Osteoblast (primary cell): ENCODE data around the gene RYR2. TPM values are rescaled to one million over a fixed set of nuclear protein-coding genes. Genes with fewer than 3 reads are reported as not detected.

ENCODE experiments used
- DNase-seq: peaks from one replicate; pipeline ENCODE4 v3.0.0; 2011; ENCODE audit warnings: low spot score, mixed read lengths; ENCODE audit not compliant: insufficient read length; ENCODE audit errors: missing footprints
- H2AFZ ChIP-seq: 2 replicates; pipeline ENCODE4 v1.6.0; 2011; ENCODE audit warnings: mild to moderate bottlenecking, low read length
- H3K27ac ChIP-seq: 2 replicates; pipeline ENCODE4 v1.5.1; 2011; ENCODE audit warnings: mild to moderate bottlenecking, low read depth, low read length, moderate library complexity
- H3K27me3 ChIP-seq: 2 replicates; pipeline ENCODE4 v1.6.0; 2012; ENCODE audit warnings: mild to moderate bottlenecking, control low read depth, inconsistent platforms, low read length, moderate library complexity; ENCODE audit not compliant: insufficient read depth
- H3K36me3 ChIP-seq: 2 replicates; pipeline ENCODE4 v1.5.1; 2011; ENCODE audit warnings: mild to moderate bottlenecking, low read length, control low read depth, moderate library complexity; ENCODE audit not compliant: insufficient read depth
- H3K4me1 ChIP-seq: 2 replicates; pipeline ENCODE4 v1.5.1; 2011; ENCODE audit warnings: mild to moderate bottlenecking, low read length, control low read depth, moderate library complexity; ENCODE audit not compliant: insufficient read depth
- H3K4me2 ChIP-seq: 2 replicates; pipeline ENCODE4 v1.6.0; 2011; ENCODE audit warnings: mild to moderate bottlenecking, low read length; ENCODE audit not compliant: insufficient read depth
- H3K4me3 ChIP-seq: fragments of 200-600 bp; sonication (generic); 3 replicates; pipeline ENCODE4 v1.5.1; 2012; ENCODE audit warnings: mild to moderate bottlenecking, low read length, inconsistent platforms; ENCODE audit not compliant: insufficient read depth
- H3K79me2 ChIP-seq: 2 replicates; pipeline ENCODE4 v1.6.0; 2012; ENCODE audit warnings: mild to moderate bottlenecking, low read length, control low read depth, inconsistent platforms; ENCODE audit not compliant: insufficient read depth
- H3K9me3 ChIP-seq: 2 replicates; pipeline ENCODE4 v1.5.1; 2011; ENCODE audit warnings: low read depth, low read length, control low read depth
- H4K20me1 ChIP-seq: 2 replicates; pipeline ENCODE4 v1.6.0; 2012; ENCODE audit warnings: mild to moderate bottlenecking, low read length, control low read depth; ENCODE audit not compliant: insufficient read depth
- total RNA-seq: library from RNA; depleted of rRNA; stranded (reverse); fragments of >200 nt; gene quantifications from 2 replicates; pipeline ENCODE4 v1.2.3, GENCODE V29; 2012
- TF ChIP-seq, protein P1 (sequence below): IDR thresholded peaks from 2 replicates; pipeline ENCODE4 v1.5.1; 2011; ENCODE audit warnings: mild to moderate bottlenecking, low read depth, low read length, moderate library complexity; ENCODE audit errors: extremely low read depth

Gene RYR2
- total RNA-seq, 1 donor, result not detected

DNA sequence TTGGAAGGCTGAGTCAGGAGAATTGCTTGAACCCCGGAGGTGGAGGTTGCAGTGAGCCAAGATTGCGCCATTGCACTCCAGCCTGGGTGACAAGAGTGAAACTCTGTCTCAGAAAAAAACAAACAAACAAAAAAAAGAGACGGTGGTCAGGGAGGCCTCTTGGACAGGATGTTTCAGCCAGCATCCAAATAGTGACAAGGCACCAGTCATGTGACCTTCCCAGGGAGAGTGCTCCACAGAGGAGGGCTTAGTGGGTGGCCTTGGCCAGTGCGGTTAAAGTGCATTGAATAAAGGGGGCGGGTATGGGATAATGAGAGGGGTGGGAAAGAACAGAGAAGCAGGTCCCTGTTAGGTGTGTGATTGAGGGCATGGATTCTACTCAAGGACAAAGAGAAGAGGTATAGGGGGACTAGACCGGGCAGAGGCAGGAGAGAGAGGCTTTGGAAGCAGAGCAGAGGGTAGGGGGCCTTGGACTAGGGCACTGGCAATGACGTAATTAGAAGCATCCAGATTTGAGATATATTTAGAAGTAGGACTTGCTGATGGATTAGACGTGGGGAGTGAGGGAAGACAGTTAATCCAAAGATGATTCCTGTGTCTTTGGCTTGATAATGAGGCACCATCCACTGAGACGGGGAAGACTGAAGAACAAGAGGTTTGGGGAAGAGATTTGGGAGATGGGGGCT, 12.0 kb upstream of the RYR2 start:
- Histone ChIP-seq H3K27ac (no peak overlapping the region), H4K20me1 (no peaks in the 10 kb centered on the region), H3K4me2 (no peak overlapping the region), H3K36me3 (no peaks in the 10 kb centered on the region), H3K4me1 (no peaks in the 10 kb centered on the region), H3K4me3 (no peak overlapping the region), H3K27me3 (no peaks in the 10 kb centered on the region), H3K79me2 (no peaks in the 10 kb centered on the region), H3K9me3 (peaks cover 5% of the 10 kb centered on the region), H2AFZ (no peak overlapping the region)
- DNase-seq, result no peak
- TF ChIP-seq, protein P1, sequence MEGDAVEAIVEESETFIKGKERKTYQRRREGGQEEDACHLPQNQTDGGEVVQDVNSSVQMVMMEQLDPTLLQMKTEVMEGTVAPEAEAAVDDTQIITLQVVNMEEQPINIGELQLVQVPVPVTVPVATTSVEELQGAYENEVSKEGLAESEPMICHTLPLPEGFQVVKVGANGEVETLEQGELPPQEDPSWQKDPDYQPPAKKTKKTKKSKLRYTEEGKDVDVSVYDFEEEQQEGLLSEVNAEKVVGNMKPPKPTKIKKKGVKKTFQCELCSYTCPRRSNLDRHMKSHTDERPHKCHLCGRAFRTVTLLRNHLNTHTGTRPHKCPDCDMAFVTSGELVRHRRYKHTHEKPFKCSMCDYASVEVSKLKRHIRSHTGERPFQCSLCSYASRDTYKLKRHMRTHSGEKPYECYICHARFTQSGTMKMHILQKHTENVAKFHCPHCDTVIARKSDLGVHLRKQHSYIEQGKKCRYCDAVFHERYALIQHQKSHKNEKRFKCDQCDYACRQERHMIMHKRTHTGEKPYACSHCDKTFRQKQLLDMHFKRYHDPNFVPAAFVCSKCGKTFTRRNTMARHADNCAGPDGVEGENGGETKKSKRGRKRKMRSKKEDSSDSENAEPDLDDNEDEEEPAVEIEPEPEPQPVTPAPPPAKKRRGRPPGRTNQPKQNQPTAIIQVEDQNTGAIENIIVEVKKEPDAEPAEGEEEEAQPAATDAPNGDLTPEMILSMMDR, result no peak

DNA sequence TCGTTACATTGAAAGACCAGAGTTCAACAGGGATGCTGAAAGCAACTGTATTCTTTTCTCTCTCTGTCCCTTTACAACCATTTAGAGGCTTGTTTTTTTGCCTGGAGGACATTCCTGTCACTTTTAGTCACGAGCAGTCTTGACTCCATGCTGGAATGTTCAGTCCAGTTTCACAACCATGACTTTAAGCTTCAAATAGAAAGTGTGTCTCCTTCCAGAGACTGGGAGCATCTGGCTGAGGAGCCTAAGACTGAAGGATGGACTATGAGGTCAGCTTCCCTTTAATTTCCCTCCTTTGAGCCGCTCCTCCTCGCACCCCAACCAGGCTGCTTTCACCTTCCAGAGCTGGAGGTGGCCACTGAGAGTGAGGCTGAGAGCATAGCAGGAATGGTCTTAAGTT, 10.5 kb upstream of the RYR2 start:
- H4K20me1 ChIP-seq, result no peaks in the 10 kb centered on the region
- TF ChIP-seq, protein P1, result no peak
- no peaks in the 10 kb centered on the region for H3K27me3 ChIP-seq
- H3K4me3 ChIP-seq, result no peak overlapping the region
- no peaks in the 10 kb centered on the region for H3K4me1 ChIP-seq
- H3K36me3 ChIP-seq, result no peaks in the 10 kb centered on the region
- no peak overlapping the region for H3K4me2 ChIP-seq
- DNase-seq, result no peak
- no peaks in the 10 kb centered on the region for H3K79me2 ChIP-seq
- H2AFZ ChIP-seq, result no peak overlapping the region
- peaks cover 7% of the 10 kb centered on the region for H3K9me3 ChIP-seq
- no peak overlapping the region for H3K27ac ChIP-seq

DNA sequence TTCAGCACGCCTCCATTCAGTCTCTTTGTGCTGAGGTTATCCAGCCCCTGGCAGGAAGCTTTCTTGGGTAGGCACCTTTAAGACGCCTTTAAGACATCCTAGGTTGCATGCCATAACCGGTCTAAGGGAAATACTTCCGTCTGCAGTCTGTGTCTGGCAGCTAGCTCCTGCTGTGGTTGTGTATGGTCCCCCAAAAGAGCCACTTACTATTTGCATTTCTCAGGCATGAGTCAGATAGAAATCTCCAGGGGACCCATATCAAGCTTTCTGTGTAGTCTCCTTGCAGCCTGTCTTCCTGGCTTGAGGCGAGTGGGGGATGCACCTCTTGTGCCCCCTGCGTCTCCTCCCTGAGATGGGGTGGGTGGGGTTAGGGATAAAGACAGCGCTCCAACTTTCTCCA, 10.0 kb upstream of the RYR2 start:
- Histone ChIP-seq H4K20me1 (no peaks in the 10 kb centered on the region), H3K9me3 (peaks cover 7% of the 10 kb centered on the region), H3K4me2 (no peak overlapping the region), H3K4me3 (no peak overlapping the region), H3K27me3 (no peaks in the 10 kb centered on the region), H3K36me3 (no peaks in the 10 kb centered on the region), H3K27ac (no peak overlapping the region), H2AFZ (no peak overlapping the region), H3K79me2 (no peaks in the 10 kb centered on the region), H3K4me1 (no peaks in the 10 kb centered on the region)
- TF ChIP-seq, protein P1, result no peak
- no peak for DNase-seq

DNA sequence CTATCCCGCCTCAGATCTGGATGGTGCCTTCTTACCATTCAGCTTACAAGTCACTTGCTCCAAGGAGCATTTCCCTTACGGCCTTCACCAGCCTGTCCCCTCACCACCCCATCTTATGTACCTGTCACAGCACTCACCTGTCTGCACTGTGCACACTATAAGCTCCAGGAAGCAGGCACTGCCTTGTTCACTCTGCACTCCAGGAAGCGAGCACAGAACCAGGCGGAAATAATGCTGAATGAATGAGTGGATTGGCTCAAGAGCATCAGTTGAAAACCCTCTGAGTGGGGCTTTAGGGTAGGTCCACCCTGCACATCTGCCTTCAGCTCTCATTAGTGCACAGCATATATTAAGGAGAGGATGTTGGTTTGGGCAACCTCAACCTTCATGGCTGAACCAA, 8.9 kb upstream of the RYR2 start:
- no peaks in the 10 kb centered on the region for H3K4me1 ChIP-seq
- no peaks in the 10 kb centered on the region for H3K79me2 ChIP-seq
- TF ChIP-seq, protein P1, result no peak
- DNase-seq, result no peak
- H3K9me3 ChIP-seq, result peaks cover 7% of the 10 kb centered on the region
- H3K27ac ChIP-seq, result no peak overlapping the region
- no peak overlapping the region for H2AFZ ChIP-seq
- H3K36me3 ChIP-seq, result no peaks in the 10 kb centered on the region
- no peaks in the 10 kb centered on the region for H3K27me3 ChIP-seq
- no peak overlapping the region for H3K4me3 ChIP-seq
- H4K20me1 ChIP-seq, result no peaks in the 10 kb centered on the region
- no peak overlapping the region for H3K4me2 ChIP-seq
